Bronchial epithelial cell (primary cell): ENCODE data around the gene SUSD5. TPM values are rescaled to one million over a fixed set of nuclear protein-coding genes. Genes with fewer than 3 reads are reported as not detected.
A peak's percentile ranks its signal among the peaks of the same experiment; 100 is the strongest.

Experiments
- DNase-seq: peaks from one replicate; pipeline ENCODE4 v3.0.0-alpha.2; 2010; ENCODE audit warnings: low read depth
- FAIRE-seq: peaks from 2 replicates; lab custom pipeline; 2011; peaks lifted over from hg19 to GRCh38; lab: Jason Lieb, UNC
- H3K27me3 ChIP-seq: 2 replicates; pipeline ENCODE4 v1.5.1; 2011; ENCODE audit warnings: low read length; ENCODE audit not compliant: control insufficient read depth, insufficient read depth
- H3K36me3 ChIP-seq: 2 replicates; pipeline ENCODE4 v1.5.1; 2011; ENCODE audit warnings: low read length; ENCODE audit not compliant: control insufficient read depth, insufficient read depth
- H3K4me3 ChIP-seq: 2 replicates; pipeline ENCODE4 v1.5.1; 2011; ENCODE audit warnings: mild to moderate bottlenecking, low read depth, low read length, control low read depth
- CTCF ChIP-seq: IDR thresholded peaks from 2 replicates; pipeline ENCODE4 v1.5.1; 2011; ENCODE audit warnings: mild to moderate bottlenecking, moderate library complexity, low read length, control low read depth, inconsistent platforms; ENCODE audit not compliant: insufficient read depth, severe bottlenecking
- total RNA-seq: library from RNA; depleted of rRNA; stranded (reverse); fragments of >200 nt; gene quantifications from 2 replicates; pipeline ENCODE4 v1.2.1, GENCODE V29; 2014

The SUSD5 gene
- total RNA-seq, 1 donor from 2014 or later, result not detected

GRCh38 chr3:33146791-33147445, 71.7 kb downstream of the SUSD5 start:
- no peak overlapping the region for H3K4me3 ChIP-seq
- H3K27me3 ChIP-seq, result no peaks in the 10 kb centered on the region
- DNase-seq (no peak), FAIRE-seq (no peak)
- peaks cover 2% of the 10 kb centered on the region for H3K36me3 ChIP-seq
- no peak for TF ChIP-seq CTCF

GRCh38 chr3:33145901-33146580, 72.6 kb downstream of the SUSD5 start:
- DNase-seq (no peak), FAIRE-seq (no peak)
- Histone ChIP-seq H3K36me3 (peaks cover 2% of the 10 kb centered on the region), H3K27me3 (no peaks in the 10 kb centered on the region), H3K4me3 (no peak overlapping the region)
- no peak for TF ChIP-seq CTCF

GRCh38 chr3:33145221-33145900, 73.2 kb downstream of the SUSD5 start:
- no peak for TF ChIP-seq CTCF
- DNase-seq, result no peak
- Histone ChIP-seq H3K4me3 (no peak overlapping the region), H3K36me3 (peaks cover 2% of the 10 kb centered on the region), H3K27me3 (no peaks in the 10 kb centered on the region)
- no peak for FAIRE-seq

- Histone ChIP-seq H3K36me3 (peaks cover 2% of the 10 kb centered on the region), H3K4me3 (no peak overlapping the region), H3K27me3 (no peaks in the 10 kb centered on the region)
- DNase-seq (no peak), FAIRE-seq (no peak)
- TF ChIP-seq CTCF, result peak; percentile 31
These were observed 74.2 kb downstream of the SUSD5 start for GRCh38 chr3:33144433-33144832.

GRCh38 chr3:33141006-33141405, 77.6 kb downstream of the SUSD5 start:
- FAIRE-seq (no peak), DNase-seq (peak; percentile 83)
- Histone ChIP-seq H3K27me3 (no peaks in the 10 kb centered on the region), H3K4me3 (no peak overlapping the region), H3K36me3 (peaks cover 2% of the 10 kb centered on the region)
- no peak for TF ChIP-seq CTCF
